ES-I3 (cell line): ENCODE results near the gene PNKD.
"Not testable (repeated sequence)": the region's sequence is repeated elsewhere in the genome, so short reads cannot be mapped to it uniquely, and the experiment has no call there.

Source experiments
- H3K36me3 ChIP-seq: 2 replicates; pipeline ENCODE4 v1.6.1; 2013; ENCODE audit warnings: mild to moderate bottlenecking, low read length, control low read depth, moderate library complexity; ENCODE audit not compliant: insufficient read depth
- H3K4me1 ChIP-seq: 2 replicates; pipeline ENCODE4 v1.6.1; 2013; ENCODE audit warnings: mild to moderate bottlenecking, control low read depth, low read length; ENCODE audit not compliant: insufficient read depth
- H3K9ac ChIP-seq: 2 replicates; pipeline ENCODE4 v1.6.1; 2013; ENCODE audit warnings: low read depth, mild to moderate bottlenecking, low read length, moderate library complexity
- H3K9me3 ChIP-seq: 2 replicates; pipeline ENCODE4 v1.6.1; 2013; ENCODE audit warnings: mild to moderate bottlenecking, low read length, moderate library complexity; ENCODE audit not compliant: control insufficient read depth, insufficient read depth

Gene PNKD

DNA sequence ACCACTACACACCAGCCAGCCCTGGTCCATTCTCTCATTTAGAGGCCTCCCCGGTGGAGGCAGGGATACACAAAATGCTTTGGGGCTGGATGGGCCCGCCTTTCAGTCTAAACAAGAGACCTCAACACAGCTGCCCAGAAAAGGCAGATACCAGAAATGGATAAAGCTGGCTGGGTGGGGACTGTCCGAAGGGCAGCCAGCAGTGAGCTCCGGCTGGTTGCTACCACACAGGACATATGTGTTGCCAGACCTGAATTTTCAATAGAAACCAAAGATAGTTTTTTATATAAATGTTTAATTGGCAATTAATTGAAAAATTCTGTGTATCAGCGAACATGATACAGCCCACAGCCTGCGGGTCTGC is 8.1 kb upstream of the PNKD start:
- H3K36me3 ChIP-seq, result peaks cover 6% of the 10 kb centered on the region
- H3K4me1 ChIP-seq, result peaks cover 23% of the 10 kb centered on the region; the same call in 1 of the 2 replicates

DNA sequence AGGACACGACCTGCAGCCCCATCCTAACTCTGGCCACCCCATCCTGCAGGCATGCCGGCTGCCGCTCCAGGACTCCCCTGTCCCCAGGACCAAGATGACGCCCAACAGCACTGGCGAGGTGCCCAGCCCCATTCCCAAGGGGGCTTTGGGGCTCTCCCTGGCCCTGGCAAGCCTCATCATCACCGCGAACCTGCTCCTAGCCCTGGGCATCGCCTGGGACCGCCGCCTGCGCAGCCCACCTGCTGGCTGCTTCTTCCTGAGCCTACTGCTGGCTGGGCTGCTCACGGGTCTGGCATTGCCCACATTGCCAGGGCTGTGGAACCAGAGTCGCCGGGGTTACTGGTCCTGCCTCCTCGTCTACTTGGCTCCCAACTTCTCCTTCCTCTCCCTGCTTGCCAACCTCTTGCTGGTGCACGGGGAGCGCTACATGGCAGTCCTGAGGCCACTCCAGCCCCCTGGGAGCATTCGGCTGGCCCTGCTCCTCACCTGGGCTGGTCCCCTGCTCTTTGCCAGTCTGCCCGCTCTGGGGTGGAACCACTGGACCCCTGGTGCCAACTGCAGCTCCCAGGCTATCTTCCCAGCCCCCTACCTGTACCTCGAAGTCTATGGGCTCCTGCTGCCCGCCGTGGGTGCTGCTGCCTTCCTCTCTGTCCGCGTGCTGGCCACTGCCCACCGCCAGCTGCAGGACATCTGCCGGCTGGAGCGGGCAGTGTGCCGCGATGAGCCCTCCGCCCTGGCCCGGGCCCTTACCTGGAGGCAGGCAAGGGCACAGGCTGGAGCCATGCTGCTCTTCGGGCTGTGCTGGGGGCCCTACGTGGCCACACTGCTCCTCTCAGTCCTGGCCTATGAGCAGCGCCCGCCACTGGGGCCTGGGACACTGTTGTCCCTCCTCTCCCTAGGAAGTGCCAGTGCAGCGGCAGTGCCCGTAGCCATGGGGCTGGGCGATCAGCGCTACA is 7.4 kb upstream of the PNKD start:
- H3K36me3 ChIP-seq, result peaks cover 6% of the 10 kb centered on the region
- no peaks in the 10 kb centered on the region for H3K9me3 ChIP-seq
- H3K9ac ChIP-seq, result no peak overlapping the region
- peaks cover 23% of the 10 kb centered on the region; the same call in 1 of the 2 replicates for H3K4me1 ChIP-seq

More for the DNA sequence above, 8.1 kb upstream of the PNKD start:
- H3K9me3 ChIP-seq, result no peaks in the 10 kb centered on the region
- H3K9ac ChIP-seq, result no peak overlapping the region

DNA sequence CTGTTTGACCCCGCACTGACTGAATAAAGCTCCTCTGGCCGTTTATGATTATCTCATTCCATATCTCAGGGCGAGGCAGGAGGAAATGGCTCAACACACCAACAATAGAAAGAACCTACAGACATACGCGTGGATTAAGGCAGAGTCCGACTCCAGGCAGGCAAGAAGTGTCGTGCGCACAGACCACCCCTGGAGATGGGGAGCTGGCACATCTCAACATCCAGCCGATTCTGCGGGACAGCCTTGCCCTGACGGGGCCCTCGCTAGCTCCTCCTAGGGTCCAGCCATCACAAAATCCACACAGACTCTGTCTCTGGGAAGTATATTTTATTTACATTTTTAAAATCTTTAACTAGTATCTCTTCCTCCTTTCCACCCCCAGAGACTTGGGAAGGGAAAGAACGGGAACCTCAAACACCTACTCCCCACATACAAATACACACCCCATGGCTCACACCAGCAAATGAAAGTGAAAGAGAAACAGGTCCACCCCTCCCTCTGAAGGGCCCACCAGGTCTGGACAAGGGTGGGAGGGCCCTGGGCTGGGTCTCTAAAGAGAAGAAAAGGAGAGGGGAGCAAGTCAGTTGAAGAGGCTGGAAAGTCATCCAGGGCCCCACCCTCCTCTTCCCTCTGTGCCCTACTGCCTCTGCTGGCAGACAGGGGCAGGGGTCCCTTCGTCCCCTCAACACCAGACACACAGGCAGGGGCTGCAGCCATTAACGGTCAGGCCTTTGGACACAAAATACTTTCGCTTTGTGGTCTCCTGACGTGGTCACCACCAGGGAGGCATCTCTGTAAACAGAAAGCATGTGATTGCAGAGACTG is 6.3 kb upstream of the PNKD start:
- H3K9me3 ChIP-seq, result no peaks in the 10 kb centered on the region
- H3K4me1 ChIP-seq, result peaks cover 19% of the 10 kb centered on the region; the same call in 1 of the 2 replicates
- no peak overlapping the region for H3K9ac ChIP-seq
- peaks cover 6% of the 10 kb centered on the region for H3K36me3 ChIP-seq

DNA sequence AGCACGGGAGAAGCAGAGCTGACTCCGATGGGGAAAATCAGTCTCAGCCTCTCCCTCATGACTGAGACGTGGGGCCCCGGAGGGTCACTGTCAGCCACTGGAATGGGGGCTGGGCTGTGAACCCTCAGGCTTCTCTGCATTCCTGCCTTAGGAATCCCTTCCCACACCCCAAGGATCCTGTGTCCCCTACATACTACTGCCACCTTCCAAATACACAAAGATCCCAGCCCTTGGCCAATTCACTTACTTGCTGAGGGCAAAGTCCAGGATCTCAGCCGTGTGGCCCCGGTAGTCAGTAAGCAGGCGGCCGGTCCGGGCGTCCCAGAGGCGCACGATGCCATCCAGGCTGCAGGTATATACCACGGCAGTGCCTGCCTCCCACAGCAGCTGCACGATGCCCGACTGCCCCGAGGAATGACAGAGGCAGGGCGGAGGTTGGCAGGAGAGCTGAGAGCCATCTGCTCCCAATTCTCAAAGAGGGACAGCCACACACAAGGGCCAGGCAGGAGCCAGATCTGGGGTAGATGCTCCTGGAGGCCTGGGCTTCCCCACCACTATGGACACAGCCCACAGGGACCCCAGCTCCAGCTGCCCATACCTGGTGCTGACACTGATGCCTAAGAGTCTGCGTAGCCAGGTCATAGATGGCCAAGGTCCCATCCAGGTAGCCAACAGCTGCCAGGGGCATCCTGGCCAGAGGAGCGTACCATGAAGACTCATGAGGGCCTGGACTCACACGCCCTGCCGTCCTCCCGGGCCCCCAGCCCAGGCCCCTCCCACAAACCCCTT is 5.4 kb upstream of the PNKD start:
- peaks cover 11% of the 10 kb centered on the region; the same call in 1 of the 2 replicates for H3K4me1 ChIP-seq
- peaks cover 6% of the 10 kb centered on the region for H3K36me3 ChIP-seq
- no peak overlapping the region for H3K9ac ChIP-seq
- no peaks in the 10 kb centered on the region for H3K9me3 ChIP-seq

DNA sequence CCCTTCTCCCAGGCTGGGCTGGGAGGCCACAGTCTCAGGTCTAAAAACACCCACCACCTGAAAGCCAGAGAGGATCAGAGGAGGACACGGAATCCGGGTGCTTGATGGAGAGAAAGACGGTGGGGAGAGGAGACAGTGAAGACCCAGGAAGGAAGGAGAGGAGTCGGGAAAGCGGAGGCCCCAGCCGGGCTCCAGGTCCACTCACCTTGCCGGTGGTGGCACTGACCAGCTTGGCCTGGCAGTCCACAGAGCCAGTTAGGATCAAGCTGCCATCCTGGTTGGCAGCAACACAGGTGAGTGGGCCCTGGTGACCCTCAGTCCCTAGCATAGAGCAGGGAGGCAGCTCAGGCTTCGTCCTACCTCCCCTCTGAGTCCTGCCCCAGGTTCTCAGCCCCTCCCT is 4.7 kb upstream of the PNKD start:
- Histone ChIP-seq H3K9me3 (no peaks in the 10 kb centered on the region), H3K4me1 (peaks cover 11% of the 10 kb centered on the region; the same call in 1 of the 2 replicates), H3K9ac (no peak overlapping the region), H3K36me3 (peaks cover 6% of the 10 kb centered on the region)

DNA sequence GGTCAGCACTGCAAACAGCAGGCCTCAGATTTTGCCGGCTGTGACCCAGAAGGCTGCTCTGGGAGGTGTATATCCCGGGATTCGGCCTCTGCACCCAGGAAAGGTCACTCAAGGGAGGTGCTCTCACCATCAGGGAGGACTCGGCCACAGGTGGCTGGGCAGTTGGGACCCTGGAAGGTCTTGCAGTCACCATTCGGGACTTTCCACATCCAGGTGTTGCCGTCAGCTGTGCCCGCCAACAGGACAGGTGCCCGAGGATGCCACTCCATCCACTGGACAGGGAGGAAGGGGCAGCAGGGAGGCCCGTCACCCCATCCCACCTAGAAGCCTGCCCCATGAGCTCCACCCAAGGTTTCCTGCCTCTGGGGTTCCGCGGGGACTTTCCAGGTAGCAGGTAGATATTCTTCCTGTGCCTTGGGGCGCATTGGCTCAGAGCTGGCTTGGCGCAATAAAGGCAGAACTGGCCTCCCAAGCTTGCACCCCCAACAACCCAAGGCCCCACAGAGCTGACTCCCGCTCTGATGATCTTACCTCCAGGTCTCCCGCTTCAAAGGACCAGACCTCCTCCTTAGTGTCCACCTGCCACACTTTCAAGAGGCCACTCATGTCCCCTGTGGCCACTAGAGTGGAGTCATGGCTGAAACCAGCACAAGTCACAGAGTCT is 3.9 kb upstream of the PNKD start:
- H3K9ac ChIP-seq, result no peak overlapping the region

DNA sequence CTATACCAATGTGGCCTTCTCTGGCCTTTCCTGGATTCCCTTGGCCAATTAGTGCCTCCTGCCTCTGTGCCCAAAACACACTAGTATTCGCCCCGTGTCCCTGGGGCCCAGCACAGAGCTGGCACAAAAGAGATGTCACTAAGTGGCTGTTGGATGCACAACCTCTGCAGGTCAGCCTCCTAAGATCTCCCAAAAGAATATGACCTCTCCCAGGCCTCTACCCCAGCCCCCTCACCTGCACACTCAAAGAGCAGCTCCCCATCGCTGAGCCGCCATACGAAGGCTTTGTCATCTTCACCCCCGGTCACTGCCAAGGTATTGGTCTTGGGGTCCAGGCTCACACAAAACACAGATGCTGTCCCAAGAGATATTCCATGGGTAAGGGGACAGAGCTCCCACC is 3.1 kb upstream of the PNKD start:
- Histone ChIP-seq H3K9ac (no peak overlapping the region), H3K9me3 (no peaks in the 10 kb centered on the region), H3K36me3 (peaks cover 6% of the 10 kb centered on the region), H3K4me1 (no peaks in the 10 kb centered on the region)

More for the DNA sequence above, 3.9 kb upstream of the PNKD start:
- H3K9me3 ChIP-seq, result no peaks in the 10 kb centered on the region
- peaks cover 4% of the 10 kb centered on the region; the same call in 1 of the 2 replicates for H3K4me1 ChIP-seq
- H3K36me3 ChIP-seq, result peaks cover 6% of the 10 kb centered on the region

DNA sequence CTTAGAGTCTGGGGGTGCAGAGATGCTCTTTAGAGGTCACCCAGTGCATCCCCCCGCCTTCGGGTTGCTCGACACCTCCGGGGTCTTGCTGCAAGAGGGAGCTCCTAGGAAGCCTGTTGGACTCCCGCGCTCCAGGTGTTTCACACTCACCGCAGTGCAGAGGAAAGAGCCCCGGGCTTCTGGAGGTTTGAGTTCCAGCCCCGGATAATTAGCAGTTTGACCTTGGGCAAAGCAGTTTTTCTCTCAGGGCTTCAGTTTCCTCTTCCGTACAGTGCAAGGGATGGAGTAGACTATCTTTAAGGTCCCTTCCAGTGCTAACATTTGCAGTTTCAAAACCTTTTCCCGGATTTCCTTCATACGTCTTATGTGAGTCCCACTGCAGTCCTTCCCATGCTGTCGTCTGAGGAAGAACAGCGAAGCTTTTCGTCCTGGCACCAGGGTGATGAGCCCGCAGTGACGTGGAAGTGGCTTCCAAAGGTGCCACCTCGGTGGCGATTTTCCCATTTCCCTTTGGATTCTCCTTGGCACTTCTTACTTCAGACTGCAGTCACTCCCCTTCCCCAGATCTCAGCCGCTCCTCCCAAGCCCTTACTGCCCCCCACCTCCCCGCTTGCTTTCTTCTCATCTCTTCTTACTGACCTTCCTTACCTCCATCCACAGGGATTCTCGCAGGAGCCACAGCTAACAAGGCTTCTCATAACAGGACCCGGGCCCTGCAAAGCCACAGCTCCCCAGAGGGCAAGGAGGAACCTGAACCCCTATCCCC is 585 bp downstream of the PNKD start:
- H3K9ac ChIP-seq, result peak overlapping the region; percentile 83
- no peaks in the 10 kb centered on the region for H3K9me3 ChIP-seq
- no peaks in the 10 kb centered on the region for H3K36me3 ChIP-seq
- H3K4me1 ChIP-seq, result no peaks in the 10 kb centered on the region; the same call in 1 of the 2 replicates

DNA sequence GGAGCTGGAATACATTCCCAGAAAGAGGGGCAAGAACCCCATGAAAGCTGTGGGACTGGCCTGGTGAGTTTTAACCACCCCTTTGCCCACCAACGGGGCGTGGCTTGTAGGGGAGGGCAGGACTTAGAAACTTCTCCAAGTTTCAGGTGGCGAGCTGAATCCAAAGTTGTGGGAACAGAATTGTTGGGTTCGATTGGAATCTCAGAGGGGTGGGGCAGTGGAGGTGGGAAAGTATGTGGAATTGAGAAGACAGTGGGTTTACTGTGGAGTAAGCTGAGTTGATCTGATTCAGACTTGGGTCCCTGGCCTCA is 1.1 kb downstream of the PNKD start:
- H3K4me1 ChIP-seq, result no peaks in the 10 kb centered on the region; the same call in 1 of the 2 replicates
- H3K36me3 ChIP-seq, result no peaks in the 10 kb centered on the region
- H3K9ac ChIP-seq, result peak overlapping the region; percentile 83; the same call in 1 of the 2 replicates
- H3K9me3 ChIP-seq, result no peaks in the 10 kb centered on the region

DNA sequence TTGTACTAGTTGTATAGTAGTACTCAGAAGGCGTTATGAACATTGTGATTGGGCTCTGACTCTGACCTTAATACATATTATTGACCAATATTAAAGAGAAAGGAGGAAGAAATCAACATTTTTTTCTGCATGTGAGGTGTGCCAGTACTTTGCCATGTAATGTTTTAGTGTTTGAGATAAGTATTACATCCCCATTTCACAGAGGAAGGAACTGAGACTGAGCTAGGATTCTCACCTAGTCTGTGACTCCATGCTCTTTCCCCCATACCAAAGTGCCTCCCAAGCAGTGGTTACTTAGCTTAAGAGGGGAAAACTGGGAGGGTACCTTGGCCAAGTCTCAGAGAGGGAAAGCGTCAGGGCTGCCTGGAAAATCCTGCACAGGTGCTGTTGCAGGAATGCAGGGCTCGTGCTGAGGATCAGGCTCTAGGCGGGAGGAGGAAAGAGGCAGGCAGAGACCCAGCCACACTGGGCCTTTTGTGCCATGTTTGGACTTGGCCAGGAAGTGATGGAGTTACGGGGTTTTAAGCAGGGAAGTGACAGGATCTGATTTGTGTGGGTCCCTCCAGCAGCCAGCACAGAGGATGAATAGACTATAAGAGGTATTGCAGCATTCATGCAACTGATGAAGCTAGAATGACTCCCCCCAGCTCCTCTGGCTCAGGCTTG is 1.7 kb downstream of the PNKD start:
- Histone ChIP-seq H3K4me1 (no peaks in the 10 kb centered on the region; the same call in 1 of the 2 replicates), H3K9me3 (no peaks in the 10 kb centered on the region), H3K36me3 (no peaks in the 10 kb centered on the region), H3K9ac (no peak overlapping the region)

DNA sequence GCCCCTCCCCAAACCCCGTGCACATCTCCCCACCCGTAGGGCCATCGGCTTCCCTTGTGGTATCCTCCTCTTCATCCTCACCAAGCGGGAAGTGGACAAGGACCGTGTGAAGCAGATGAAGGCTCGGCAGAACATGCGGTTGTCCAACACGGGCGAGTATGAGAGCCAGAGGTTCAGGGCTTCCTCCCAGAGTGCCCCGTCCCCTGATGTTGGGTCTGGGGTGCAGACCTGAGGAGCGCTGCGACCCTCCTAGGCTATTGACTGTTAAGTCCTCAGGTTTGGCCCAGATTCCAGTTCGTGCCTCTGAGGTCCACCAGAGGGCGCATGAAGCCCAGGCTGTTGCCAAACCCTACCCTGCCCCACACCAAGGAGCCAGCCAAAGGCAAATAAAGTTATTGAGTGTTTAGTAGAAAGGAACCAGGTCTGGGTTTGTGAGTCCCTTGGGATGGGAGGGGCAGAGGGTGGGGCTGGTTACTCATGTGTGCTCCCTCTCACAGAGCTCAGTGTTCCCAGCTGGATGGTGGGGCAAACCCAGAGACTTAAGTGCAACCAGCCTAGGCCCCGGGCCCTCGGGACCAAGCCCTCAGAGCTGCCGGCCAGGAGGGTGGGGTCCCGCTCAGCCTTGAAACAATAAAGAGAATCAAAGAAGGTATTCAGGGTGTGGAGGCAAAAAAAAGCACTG is 2.4 kb downstream of the PNKD start:
- H3K9me3 ChIP-seq, result no peaks in the 10 kb centered on the region
- H3K4me1 ChIP-seq, result no peaks in the 10 kb centered on the region; the same call in 1 of the 2 replicates
- H3K9ac ChIP-seq, result no peak overlapping the region
- no peaks in the 10 kb centered on the region for H3K36me3 ChIP-seq

DNA sequence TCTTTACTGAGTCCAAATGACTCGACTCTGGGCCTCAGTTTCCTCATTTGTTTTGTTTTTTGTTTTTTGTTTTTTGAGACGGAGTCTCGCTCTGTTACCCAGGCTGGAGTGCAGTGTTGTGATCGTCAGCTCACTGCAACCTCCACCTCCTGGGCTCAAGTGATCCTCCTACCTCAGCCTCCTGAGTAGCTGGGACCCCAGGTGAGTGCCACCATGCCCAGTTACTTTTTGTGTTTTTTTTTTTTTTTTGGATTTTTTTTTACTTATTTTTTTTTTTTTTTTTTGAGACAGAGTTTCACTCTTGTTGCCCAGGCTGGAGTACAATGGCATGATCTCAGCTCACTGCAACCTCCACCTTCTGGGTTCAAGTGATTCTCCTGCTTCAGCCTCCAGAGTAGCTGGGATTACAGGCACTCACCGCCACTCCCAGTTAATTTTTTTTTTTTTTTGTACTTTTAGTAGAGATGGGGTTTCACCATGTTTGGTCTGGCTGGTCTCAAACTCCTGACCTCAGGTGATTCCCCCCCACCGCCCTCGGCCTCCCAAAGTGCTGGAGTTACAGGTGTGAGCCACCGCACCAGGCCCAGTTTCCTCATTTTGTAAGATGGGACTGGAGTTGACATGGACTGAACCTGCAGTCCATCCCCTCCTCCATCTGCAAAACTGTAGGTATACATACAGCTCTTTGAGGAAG is 3.0 kb downstream of the PNKD start:
- H3K9ac ChIP-seq, H3K9me3 ChIP-seq, H3K36me3 ChIP-seq, H3K4me1 ChIP-seq: not testable (repeated sequence)
